NCI-H446 (cell line): ENCODE data around the gene FUS.
"Not testable (repeated sequence)": the region's sequence is repeated elsewhere in the genome, so short reads cannot be mapped to it uniquely, and the experiment has no call there.

ENCODE experiments used
- DNase-seq, 2 experiments: peaks; one replicate each; lab custom pipeline; 2025; lab: John Stamatoyannopoulos, UW

The FUS gene

GRCh38 chr16:31186930-31187807 is 7.2 kb downstream of the FUS start:
- DNase-seq, result no peak

GRCh38 chr16:31187808-31188189 is 7.9 kb downstream of the FUS start:
- DNase-seq, result no peak

- DNase-seq, result no peak
These were observed 8.8 kb downstream of the FUS start for GRCh38 chr16:31188450-31189411.

GRCh38 chr16:31189412-31189778 is 9.5 kb downstream of the FUS start:
- no peak for DNase-seq

GRCh38 chr16:31190061-31190460 is 10.1 kb downstream of the FUS start:
- DNase-seq, result no peak

- no peak for DNase-seq
These were observed 11.0 kb downstream of the FUS start for GRCh38 chr16:31190818-31191444.

GRCh38 chr16:31191697-31192428 is 11.9 kb downstream of the FUS start:
- no peak for DNase-seq

GRCh38 chr16:31192856-31193642 is 13.1 kb downstream of the FUS start:
- no peak for DNase-seq

- DNase-seq, result no peak
These were observed 13.9 kb downstream of the FUS start for GRCh38 chr16:31193874-31194273.

GRCh38 chr16:31194898-31195297 is 15.0 kb downstream of the FUS start:
- DNase-seq, result no peak

GRCh38 chr16:31195861-31196260 is 15.9 kb downstream of the FUS start:
- DNase-seq, result not testable (repeated sequence)

GRCh38 chr16:31196324-31197088 is 16.6 kb downstream of the FUS start:
- no peak for DNase-seq

- DNase-seq, result no peak
These were observed 18.4 kb downstream of the FUS start for GRCh38 chr16:31198207-31198882.

GRCh38 chr16:31199430-31200041 is 19.6 kb downstream of the FUS start:
- DNase-seq, result no peak

- DNase-seq, result not testable (repeated sequence)
These were observed 20.2 kb downstream of the FUS start for GRCh38 chr16:31200111-31200510.

- no peak for DNase-seq
These were observed 21.1 kb downstream of the FUS start for GRCh38 chr16:31200821-31201568.

GRCh38 chr16:31201582-31202413 is 21.9 kb downstream of the FUS start:
- DNase-seq, result no peak
